ENCODE measurements around the gene WDR35.

The WDR35 gene

DNA sequence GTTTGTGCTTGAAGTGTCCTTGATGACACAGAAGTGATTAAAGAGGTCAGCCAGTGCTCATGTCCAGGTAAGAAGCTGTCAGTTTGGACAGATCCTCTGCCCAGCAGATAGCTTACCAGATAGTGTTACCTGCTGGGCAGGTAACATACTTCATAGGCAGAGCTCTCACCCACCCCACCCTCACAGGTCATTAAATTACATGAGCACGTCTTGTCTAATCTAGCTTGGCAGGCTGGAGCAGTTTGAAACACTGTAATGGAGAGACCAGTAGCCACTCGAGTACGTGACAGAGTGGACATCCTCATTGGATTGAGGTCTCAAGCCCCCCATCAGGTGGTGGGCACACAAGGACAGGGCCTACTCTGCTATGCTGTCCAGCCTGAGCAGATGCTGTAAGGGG, 115.2 kb downstream of the WDR35 start:
- H3K36me3 ChIP-seq (ENCODE audit: control insufficient read depth, insufficient read depth, low read length), result no peaks in the 10 kb centered on the region
- no peak overlapping the region for H3K4me3 ChIP-seq (ENCODE audit: insufficient read depth, low read depth, low read length)
- H3K9me3 ChIP-seq (ENCODE audit: control insufficient read depth, low read length), result no peaks in the 10 kb centered on the region
- no peak overlapping the region for H3K27ac ChIP-seq (ENCODE audit: insufficient read depth, low read depth, low read length, poor library complexity, severe bottlenecking)
- H3K27me3 ChIP-seq (ENCODE audit: control insufficient read depth, insufficient read depth, low read length, poor library complexity, severe bottlenecking), result no peaks in the 10 kb centered on the region
- H3K4me1 ChIP-seq (ENCODE audit: control insufficient read depth, insufficient read depth, low read length), result no peaks in the 10 kb centered on the region
- 95 to 96% methylated on average over 3 of the region's 3 CpGs for WGBS, 2 experiments

DNA sequence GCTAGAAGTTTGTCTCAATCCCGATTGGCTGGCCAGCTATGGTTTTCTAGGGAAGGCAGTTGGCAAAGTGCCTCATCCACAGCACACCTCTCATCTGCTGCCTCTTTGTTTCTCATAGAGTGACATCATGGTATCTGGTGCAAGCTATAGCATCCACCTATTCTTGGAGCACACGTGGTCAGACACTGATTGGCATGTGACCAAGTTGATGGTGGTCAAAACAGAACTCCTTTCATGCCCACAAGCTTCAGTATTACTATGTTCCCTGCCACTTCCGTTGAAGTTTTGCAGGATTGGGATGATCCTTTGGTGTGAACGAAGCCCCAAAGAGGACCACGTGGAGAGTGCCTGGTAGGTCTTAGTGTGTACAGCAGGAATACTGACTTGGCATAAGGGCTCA, 116.9 kb downstream of the WDR35 start:
- H3K27ac ChIP-seq (ENCODE audit: insufficient read depth, low read depth, low read length, poor library complexity, severe bottlenecking), result no peak overlapping the region
- 88 to 93% methylated on average over 5 of the region's 5 CpGs for WGBS, 2 experiments
- no peaks in the 10 kb centered on the region for H3K36me3 ChIP-seq (ENCODE audit: control insufficient read depth, insufficient read depth, low read length)
- peaks cover 16% of the 10 kb centered on the region for H3K27me3 ChIP-seq (ENCODE audit: control insufficient read depth, insufficient read depth, low read length, poor library complexity, severe bottlenecking)
- H3K4me1 ChIP-seq (ENCODE audit: control insufficient read depth, insufficient read depth, low read length), result peaks cover 4% of the 10 kb centered on the region
- no peak overlapping the region for H3K4me3 ChIP-seq (ENCODE audit: insufficient read depth, low read depth, low read length)
- no peaks in the 10 kb centered on the region for H3K9me3 ChIP-seq (ENCODE audit: control insufficient read depth, low read length)

DNA sequence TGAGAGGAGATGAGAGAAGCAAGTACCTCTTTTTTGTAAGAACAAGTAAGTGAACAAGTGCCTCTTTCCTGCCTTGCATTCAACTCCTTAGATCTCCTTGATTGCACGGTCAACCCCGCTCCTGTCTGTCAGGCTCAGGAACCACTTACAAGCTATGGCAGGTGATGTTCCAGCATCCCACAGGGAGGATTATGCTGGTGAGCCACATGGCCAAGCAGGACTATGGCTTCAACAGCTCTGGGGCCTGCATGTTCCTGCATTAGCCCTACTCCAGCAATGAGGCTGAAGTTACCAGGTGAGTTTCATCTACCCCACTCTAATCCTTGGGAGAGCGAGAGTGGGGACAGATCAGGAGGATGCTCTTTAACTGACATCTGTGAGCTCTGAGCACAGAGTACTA, 117.6 kb downstream of the WDR35 start:
- H3K4me3 ChIP-seq (ENCODE audit: insufficient read depth, low read depth, low read length), result no peak overlapping the region
- no peaks in the 10 kb centered on the region for H3K9me3 ChIP-seq (ENCODE audit: control insufficient read depth, low read length)
- H3K36me3 ChIP-seq (ENCODE audit: control insufficient read depth, insufficient read depth, low read length), result no peaks in the 10 kb centered on the region
- peaks cover 23% of the 10 kb centered on the region for H3K27me3 ChIP-seq (ENCODE audit: control insufficient read depth, insufficient read depth, low read length, poor library complexity, severe bottlenecking)
- H3K27ac ChIP-seq (ENCODE audit: insufficient read depth, low read depth, low read length, poor library complexity, severe bottlenecking), result no peak overlapping the region
- WGBS, 2 experiments, result 75 to 76% methylated on average over 3 of the region's 3 CpGs
- peaks cover 4% of the 10 kb centered on the region for H3K4me1 ChIP-seq (ENCODE audit: control insufficient read depth, insufficient read depth, low read length)

DNA sequence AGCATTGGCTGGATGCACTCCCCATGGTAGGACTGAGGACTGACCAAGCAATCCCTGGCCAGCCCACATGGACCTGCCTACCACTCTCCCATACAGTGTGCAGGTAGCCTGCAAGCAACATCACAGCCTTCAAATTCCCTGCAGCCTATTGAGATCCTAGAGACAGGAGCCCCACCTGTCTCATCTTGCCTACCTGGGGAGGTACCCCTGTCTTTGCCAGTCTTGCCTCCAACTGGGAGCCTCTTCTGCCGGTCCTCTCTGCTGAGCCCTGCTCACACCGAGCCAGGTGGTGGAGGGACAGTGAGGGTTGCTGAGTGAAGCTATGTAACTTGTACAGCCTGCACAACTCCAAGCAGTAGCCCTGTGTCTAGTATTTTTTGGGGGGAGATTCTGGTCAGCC, 118.1 kb downstream of the WDR35 start:
- WGBS, 2 experiments, result 96% methylated on average over 2 of the region's 2 CpGs
- H3K27me3 ChIP-seq (ENCODE audit: control insufficient read depth, insufficient read depth, low read length, poor library complexity, severe bottlenecking), result peaks cover 23% of the 10 kb centered on the region
- H3K4me3 ChIP-seq (ENCODE audit: insufficient read depth, low read depth, low read length), result no peak overlapping the region
- no peaks in the 10 kb centered on the region for H3K36me3 ChIP-seq (ENCODE audit: control insufficient read depth, insufficient read depth, low read length)
- H3K27ac ChIP-seq (ENCODE audit: insufficient read depth, low read depth, low read length, poor library complexity, severe bottlenecking), result no peak overlapping the region
- H3K4me1 ChIP-seq (ENCODE audit: control insufficient read depth, insufficient read depth, low read length), result peaks cover 4% of the 10 kb centered on the region
- H3K9me3 ChIP-seq (ENCODE audit: control insufficient read depth, low read length), result no peaks in the 10 kb centered on the region

DNA sequence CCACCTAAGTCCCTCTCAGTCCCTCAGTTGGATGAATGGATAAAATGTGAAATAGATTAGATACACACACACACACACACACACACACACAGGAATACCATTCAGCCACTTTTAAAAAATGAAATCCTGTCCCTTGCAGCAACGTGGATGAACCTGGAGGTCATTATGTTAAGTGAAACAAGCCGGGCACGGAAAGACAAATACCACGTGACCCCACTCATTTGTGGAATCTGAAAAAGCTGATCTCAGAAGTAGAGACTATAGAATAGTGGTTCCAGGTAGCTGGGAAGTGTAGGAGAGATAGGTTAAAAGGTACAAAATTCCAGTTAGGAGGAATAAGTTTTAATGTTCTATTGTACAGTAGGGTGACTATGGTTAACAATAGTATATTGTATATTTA, 119.1 kb downstream of the WDR35 start:
- 78 to 84% methylated on average over 4 of the region's 4 CpGs for WGBS, 2 experiments
- Histone ChIP-seq H3K4me1 (ENCODE audit: control insufficient read depth, insufficient read depth, low read length) (peaks cover 4% of the 10 kb centered on the region), H3K36me3 (ENCODE audit: control insufficient read depth, insufficient read depth, low read length) (no peaks in the 10 kb centered on the region), H3K27me3 (ENCODE audit: control insufficient read depth, insufficient read depth, low read length, poor library complexity, severe bottlenecking) (peaks cover 23% of the 10 kb centered on the region), H3K9me3 (ENCODE audit: control insufficient read depth, low read length) (no peaks in the 10 kb centered on the region), H3K27ac (ENCODE audit: insufficient read depth, low read depth, low read length, poor library complexity, severe bottlenecking) (no peak overlapping the region), H3K4me3 (ENCODE audit: insufficient read depth, low read depth, low read length) (no peak overlapping the region)

DNA sequence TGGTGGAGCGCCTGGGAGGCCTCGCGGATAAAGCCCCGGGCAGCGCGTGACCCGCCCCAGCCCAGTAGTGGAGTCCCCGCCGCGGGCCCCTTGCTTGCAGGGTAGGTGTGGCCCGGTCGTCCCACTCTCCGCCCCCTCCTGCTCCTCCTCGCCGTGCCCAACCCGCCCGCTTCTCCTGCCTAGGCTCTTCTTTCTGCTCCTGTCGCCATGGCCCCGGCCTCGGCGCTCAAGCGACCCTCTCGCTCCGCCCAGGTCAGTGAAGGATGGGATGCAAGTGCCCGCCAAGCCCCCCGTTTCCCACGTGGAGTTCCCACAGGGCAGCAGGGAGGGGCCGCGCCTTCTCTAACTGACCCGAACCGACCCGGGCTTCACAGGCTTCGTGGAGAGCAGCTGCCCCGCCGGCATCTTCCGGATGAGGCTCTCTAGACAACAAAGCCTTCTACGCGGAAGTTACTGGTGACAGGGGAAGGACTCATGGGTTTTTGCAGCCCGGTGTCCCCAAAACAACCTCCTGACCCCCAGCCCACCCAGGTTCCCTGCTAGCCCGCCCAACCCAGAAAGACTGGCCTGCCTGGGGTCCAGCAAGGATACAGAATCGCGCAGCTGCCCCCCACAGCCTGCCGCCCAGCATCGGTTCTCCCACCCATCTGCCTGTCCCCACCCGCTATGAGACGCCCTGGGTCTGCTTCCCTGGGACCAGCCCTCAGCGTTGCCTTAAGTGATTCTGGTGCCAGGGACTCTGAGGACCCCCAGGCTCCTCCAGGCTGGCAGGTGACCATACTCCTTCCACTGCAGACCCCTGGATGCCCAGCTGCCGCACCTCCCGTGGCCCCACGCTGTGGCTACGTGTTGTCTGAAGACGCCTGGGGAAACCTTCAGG, 121.0 kb downstream of the WDR35 start:
- Histone ChIP-seq H3K27ac (ENCODE audit: insufficient read depth, low read depth, low read length, poor library complexity, severe bottlenecking) (no peak overlapping the region), H3K9me3 (ENCODE audit: control insufficient read depth, low read length) (no peaks in the 10 kb centered on the region), H3K4me1 (ENCODE audit: control insufficient read depth, insufficient read depth, low read length) (peaks cover 4% of the 10 kb centered on the region), H3K36me3 (ENCODE audit: control insufficient read depth, insufficient read depth, low read length) (no peaks in the 10 kb centered on the region), H3K4me3 (ENCODE audit: insufficient read depth, low read depth, low read length) (peak overlapping the region; percentile 42), H3K27me3 (ENCODE audit: control insufficient read depth, insufficient read depth, low read length, poor library complexity, severe bottlenecking) (peaks cover 23% of the 10 kb centered on the region)
- 23 to 24% methylated on average over 52 of the region's 52 CpGs for WGBS, 2 experiments

DNA sequence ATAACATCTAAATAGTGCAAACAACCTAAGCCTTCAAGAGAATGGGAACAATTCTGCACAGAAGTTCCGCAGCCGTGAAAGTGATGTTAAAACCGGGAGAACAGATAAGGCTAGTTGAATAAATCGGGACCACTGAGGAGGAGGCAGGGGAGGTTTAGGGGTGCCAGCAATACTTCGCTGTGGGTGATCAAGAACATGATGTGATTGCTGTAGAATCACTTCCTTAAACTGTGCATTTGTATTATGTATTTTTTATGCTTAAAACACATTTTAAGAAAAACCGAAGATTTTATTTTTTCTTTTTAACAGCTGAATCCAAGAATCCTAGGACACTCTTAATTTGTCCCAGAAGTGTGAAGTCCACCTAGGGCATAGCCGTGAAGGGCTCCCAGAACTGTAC, 121.7 kb downstream of the WDR35 start:
- H3K36me3 ChIP-seq (ENCODE audit: control insufficient read depth, insufficient read depth, low read length), result no peaks in the 10 kb centered on the region
- peaks cover 23% of the 10 kb centered on the region for H3K27me3 ChIP-seq (ENCODE audit: control insufficient read depth, insufficient read depth, low read length, poor library complexity, severe bottlenecking)
- H3K4me3 ChIP-seq (ENCODE audit: insufficient read depth, low read depth, low read length), result peak overlapping the region; percentile 42
- H3K27ac ChIP-seq (ENCODE audit: insufficient read depth, low read depth, low read length, poor library complexity, severe bottlenecking), result no peak overlapping the region
- no peaks in the 10 kb centered on the region for H3K9me3 ChIP-seq (ENCODE audit: control insufficient read depth, low read length)
- 87 to 90% methylated on average over 7 of the region's 7 CpGs for WGBS, 2 experiments
- peaks cover 4% of the 10 kb centered on the region for H3K4me1 ChIP-seq (ENCODE audit: control insufficient read depth, insufficient read depth, low read length)

DNA sequence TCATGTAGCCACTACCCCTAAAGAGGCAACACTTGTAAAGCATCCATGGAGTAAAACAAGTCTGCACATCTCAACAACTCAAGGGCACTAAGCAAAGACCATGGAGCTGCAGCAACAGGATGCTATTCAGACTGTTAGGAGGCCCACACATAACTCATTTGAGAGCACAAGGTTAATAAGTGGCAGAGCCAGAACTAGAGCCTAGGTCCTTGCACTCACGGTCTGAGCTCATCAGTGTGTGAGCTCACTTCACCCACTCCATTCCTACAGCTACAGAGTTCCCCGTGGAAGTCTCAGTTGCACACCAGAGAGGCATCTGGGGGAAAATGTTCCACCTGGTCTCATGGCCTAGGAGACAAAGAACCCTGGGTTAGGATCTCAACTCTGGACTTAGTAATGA, 123.1 kb downstream of the WDR35 start:
- Histone ChIP-seq H3K36me3 (ENCODE audit: control insufficient read depth, insufficient read depth, low read length) (no peaks in the 10 kb centered on the region), H3K9me3 (ENCODE audit: control insufficient read depth, low read length) (no peaks in the 10 kb centered on the region), H3K27me3 (ENCODE audit: control insufficient read depth, insufficient read depth, low read length, poor library complexity, severe bottlenecking) (peaks cover 23% of the 10 kb centered on the region)

DNA sequence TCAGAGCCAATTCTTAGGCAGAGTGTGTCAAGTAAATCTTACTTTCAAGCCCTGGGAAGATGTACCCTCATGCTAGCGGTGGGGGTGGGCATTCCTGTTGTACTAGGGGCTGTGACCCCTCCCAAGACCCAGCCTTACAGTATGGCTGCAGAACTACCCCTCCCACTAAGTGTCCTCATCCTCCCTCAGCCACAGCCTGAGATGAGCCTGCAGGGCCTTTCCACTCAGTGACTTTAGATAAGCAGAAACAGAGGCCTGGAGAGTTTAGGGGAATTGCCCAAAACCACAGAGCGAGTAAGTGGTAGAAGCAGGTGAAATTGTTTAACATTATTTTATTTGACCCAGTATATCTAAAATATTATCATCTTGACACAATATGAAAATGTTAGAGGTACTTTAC, 124.8 kb downstream of the WDR35 start:
- 93 to 96% methylated on average over 1 of the region's 2 CpGs for WGBS, 2 experiments
- no peak overlapping the region for H3K27ac ChIP-seq (ENCODE audit: insufficient read depth, low read depth, low read length, poor library complexity, severe bottlenecking)
- no peaks in the 10 kb centered on the region for H3K36me3 ChIP-seq (ENCODE audit: control insufficient read depth, insufficient read depth, low read length)
- H3K9me3 ChIP-seq (ENCODE audit: control insufficient read depth, low read length), result no peaks in the 10 kb centered on the region
- H3K4me1 ChIP-seq (ENCODE audit: control insufficient read depth, insufficient read depth, low read length), result peaks cover 4% of the 10 kb centered on the region
- H3K27me3 ChIP-seq (ENCODE audit: control insufficient read depth, insufficient read depth, low read length, poor library complexity, severe bottlenecking), result peaks cover 23% of the 10 kb centered on the region
- no peak overlapping the region for H3K4me3 ChIP-seq (ENCODE audit: insufficient read depth, low read depth, low read length)

More for the DNA sequence above, 123.1 kb downstream of the WDR35 start:
- Histone ChIP-seq H3K4me1 (ENCODE audit: control insufficient read depth, insufficient read depth, low read length) (peaks cover 4% of the 10 kb centered on the region), H3K4me3 (ENCODE audit: insufficient read depth, low read depth, low read length) (no peak overlapping the region), H3K27ac (ENCODE audit: insufficient read depth, low read depth, low read length, poor library complexity, severe bottlenecking) (no peak overlapping the region)
- 91 to 93% methylated on average over 2 of the region's 2 CpGs for WGBS, 2 experiments

DNA sequence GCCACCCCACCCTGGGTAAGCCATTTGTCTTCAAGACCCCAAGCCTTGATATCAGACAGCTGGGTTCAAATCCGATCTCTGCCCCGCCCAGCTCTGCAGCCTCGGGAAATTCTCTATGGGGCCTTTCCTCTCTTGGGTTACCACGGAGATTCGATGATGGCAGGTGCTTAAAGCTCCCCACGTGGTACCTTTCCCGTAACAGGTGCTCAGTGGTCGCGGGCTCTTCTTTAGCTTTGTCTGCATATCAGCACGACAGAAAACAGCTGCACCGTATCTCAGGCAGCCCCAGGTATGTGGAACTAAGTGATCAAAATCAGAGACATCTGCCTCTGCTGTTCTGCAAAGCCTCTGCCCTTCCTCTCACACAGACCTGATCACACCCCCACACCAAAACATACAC, 125.5 kb downstream of the WDR35 start:
- no peaks in the 10 kb centered on the region for H3K9me3 ChIP-seq (ENCODE audit: control insufficient read depth, low read length)
- no peaks in the 10 kb centered on the region for H3K36me3 ChIP-seq (ENCODE audit: control insufficient read depth, insufficient read depth, low read length)
- no peak overlapping the region for H3K27ac ChIP-seq (ENCODE audit: insufficient read depth, low read depth, low read length, poor library complexity, severe bottlenecking)
- H3K4me3 ChIP-seq (ENCODE audit: insufficient read depth, low read depth, low read length), result no peak overlapping the region
- H3K4me1 ChIP-seq (ENCODE audit: control insufficient read depth, insufficient read depth, low read length), result peaks cover 4% of the 10 kb centered on the region
- peaks cover 20% of the 10 kb centered on the region for H3K27me3 ChIP-seq (ENCODE audit: control insufficient read depth, insufficient read depth, low read length, poor library complexity, severe bottlenecking)
- 84 to 86% methylated on average over 11 of the region's 11 CpGs for WGBS, 2 experiments

All from ectodermal cell (in vitro differentiated cells).